Measurements from ENCODE around the gene NBAS. TPM values are rescaled to one million over a fixed set of nuclear protein-coding genes. Genes with fewer than 3 reads are reported as not detected.
A peak's percentile ranks its signal among the peaks of the same experiment; 100 is the strongest.

NBAS gene
- total RNA-seq = 10 to 100 TPM; 26.6 to 36.7 (median 31.1) TPM
- polyA plus RNA-seq = 10 to 100 TPM; 29.1 to 33.2 TPM

DNA sequence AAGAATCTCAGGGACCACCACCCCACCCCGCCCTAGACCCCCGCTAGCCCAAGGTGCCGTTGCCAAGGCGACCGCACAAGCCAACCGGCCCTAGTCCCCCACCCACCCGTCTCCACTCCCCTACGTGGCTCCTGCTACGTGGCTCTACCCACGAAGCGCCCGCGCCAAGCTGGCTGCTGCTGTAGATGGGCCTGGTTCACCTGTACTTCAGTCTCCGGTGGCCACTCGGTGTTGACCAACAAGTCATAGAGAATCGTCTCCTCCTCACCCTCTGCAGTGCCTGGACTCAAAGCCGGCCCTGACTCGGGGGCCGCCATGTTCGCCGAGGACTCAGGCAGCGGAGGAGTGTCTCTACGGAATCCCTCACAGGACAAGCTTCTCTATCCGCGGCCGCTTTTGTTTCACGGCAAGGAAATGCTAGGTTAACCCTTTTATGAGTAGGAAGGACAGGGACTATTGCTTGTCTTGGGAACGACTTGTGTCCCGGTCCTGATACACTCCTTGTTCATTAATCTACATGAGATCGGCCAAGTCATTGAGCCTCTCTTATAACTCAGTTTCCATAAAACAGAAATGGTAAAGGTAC, at the start of gene NBAS:
TSS of gene NBAS (minus strand) at position 347 of the 586 bp plus-strand sequence. CDS start at position 317, 30 bp downstream.
- Histone ChIP-seq H3K27me3 (no peaks in the 10 kb centered on the region), H3K4me1 (peaks cover 0 to 31% (median 25%) of the 10 kb centered on the region in 3 donors), H3K9me3 (no peaks in the 10 kb centered on the region), H3K4me3 (peak within 1 kb of the TSS; percentile 54 to 82 (median 64)), H3K27ac (peak within 1 kb of the TSS; percentile 41 to 71 (median 63)), H3K36me3 (no peaks in the 10 kb centered on the region)
- intact Hi-C loops (cut with DNase I) = no loop called here
- ATAC-seq = peak; percentile 98 to 99 (median 98)
- FAIRE-seq = no peak
- TF ChIP-seq, protein P1, sequence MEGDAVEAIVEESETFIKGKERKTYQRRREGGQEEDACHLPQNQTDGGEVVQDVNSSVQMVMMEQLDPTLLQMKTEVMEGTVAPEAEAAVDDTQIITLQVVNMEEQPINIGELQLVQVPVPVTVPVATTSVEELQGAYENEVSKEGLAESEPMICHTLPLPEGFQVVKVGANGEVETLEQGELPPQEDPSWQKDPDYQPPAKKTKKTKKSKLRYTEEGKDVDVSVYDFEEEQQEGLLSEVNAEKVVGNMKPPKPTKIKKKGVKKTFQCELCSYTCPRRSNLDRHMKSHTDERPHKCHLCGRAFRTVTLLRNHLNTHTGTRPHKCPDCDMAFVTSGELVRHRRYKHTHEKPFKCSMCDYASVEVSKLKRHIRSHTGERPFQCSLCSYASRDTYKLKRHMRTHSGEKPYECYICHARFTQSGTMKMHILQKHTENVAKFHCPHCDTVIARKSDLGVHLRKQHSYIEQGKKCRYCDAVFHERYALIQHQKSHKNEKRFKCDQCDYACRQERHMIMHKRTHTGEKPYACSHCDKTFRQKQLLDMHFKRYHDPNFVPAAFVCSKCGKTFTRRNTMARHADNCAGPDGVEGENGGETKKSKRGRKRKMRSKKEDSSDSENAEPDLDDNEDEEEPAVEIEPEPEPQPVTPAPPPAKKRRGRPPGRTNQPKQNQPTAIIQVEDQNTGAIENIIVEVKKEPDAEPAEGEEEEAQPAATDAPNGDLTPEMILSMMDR (IDR thresholded peaks at IDR 0.05) = no peak
- 0 to 1% methylated on average over 30 of the region's 30 CpGs for WGBS, 2 donors
- DNase-seq = peak; percentile 75 to 90 (median 85)

DNA sequence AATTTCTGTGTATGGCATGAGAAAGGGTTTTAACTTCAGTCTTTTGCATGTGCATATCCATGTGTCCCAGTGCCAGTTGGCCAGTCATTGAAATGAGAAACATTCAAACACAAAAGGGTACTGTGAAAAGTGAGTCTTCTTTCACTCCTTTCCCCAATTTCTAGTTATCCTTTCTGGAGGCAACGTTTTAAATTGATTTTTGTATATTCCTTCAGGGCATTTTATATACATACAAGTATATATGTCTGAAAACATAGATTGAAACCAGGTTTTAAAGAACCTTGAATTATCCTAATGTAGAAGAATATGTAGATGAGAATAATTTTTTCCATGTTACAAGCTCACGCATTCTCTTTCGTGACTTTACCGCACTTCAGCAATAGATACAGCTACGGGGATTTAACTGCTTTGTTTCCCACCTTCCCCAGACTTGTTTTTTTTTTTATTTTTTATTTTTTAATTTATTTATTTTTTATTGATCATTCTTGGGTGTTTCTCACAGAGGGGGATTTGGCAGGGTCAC, 49.4 kb upstream of the NBAS start:
- no peak for DNase-seq
- FAIRE-seq = no peak
- no peak overlapping the region for H3K4me3 ChIP-seq
- H3K27ac ChIP-seq = no peak overlapping the region
- TF ChIP-seq, protein P1 (IDR thresholded peaks at IDR 0.05) = no peak
- peaks cover 0 to 49% (median 16%) of the 10 kb centered on the region in 3 donors for H3K36me3 ChIP-seq
- 94 to 95% methylated on average over 5 of the region's 5 CpGs for WGBS, 2 donors
- H3K9me3 ChIP-seq = no peaks in the 10 kb centered on the region
- intact Hi-C loops (cut with DNase I) = no loop called here
- ATAC-seq = no peak
- no peaks in the 10 kb centered on the region for H3K27me3 ChIP-seq
- H3K4me1 ChIP-seq = peaks cover 0 to 4% (median 0%) of the 10 kb centered on the region in 3 donors

DNA sequence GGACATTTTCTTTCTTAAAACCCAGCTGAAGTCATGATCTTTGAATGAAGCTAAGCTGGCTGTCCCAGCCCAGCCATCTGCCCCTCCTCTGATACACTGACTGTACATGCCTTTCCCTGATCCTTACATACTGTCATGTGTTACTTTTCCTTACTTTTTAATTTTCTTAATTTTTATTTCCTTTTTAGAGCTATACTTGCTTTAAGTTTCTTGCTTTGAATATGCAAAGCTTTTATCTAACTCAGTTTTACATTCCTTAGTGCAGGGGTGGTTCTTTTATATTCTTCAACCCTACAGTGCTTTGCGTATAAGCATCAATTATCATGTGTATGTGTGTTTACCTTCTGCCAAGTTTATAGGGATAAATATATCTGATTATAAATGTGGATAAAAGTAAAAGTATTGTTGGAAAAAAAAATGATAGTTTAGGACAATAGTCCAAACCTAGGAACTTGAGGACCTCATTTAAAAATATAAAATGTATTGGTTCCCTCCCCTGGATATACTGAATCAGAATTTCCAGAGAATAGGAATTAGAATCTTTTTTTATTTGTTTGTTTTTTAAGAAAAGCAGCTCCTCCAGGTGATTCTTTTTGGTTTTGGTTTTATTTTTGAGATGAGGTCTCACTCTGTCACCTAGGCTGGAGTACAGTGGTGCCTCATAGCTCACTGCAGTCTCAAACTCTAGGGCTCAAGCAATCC, 48.4 kb upstream of the NBAS start:
- FAIRE-seq = no peak
- Histone ChIP-seq H3K9me3 (no peaks in the 10 kb centered on the region), H3K4me1 (no peaks in the 10 kb centered on the region), H3K27ac (no peak overlapping the region), H3K4me3 (no peak overlapping the region), H3K36me3 (peaks cover 0 to 59% (median 23%) of the 10 kb centered on the region in 3 donors), H3K27me3 (no peaks in the 10 kb centered on the region)
- DNase-seq = no peak
- TF ChIP-seq, protein P1 (IDR thresholded peaks at IDR 0.05) = no peak
- intact Hi-C loops (cut with DNase I) = no loop called here
- 97 to 98% methylated on average over 1 of the region's 1 CpG for WGBS, 2 donors
- ATAC-seq = no peak

DNA sequence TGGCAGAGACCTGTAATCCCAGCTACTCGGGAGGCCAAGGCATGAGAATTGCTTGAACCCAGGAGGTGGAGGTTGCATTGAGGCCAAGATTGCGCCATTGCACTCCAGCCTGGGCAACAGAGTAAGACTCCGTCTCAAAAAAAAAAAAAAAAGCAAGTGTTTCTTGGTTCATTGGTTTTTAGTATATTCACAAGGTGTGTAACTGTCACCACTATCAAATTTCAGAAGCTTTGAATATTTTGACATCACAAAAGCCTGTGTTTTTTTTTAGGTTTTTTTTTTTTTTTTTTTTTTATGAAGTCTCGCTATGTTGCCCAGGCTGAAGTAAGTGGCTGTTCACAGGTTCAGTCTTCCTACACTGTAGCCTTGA, 47.2 kb upstream of the NBAS start:
- Histone ChIP-seq H3K4me1 (no peaks in the 10 kb centered on the region), H3K9me3 (no peaks in the 10 kb centered on the region), H3K36me3 (peaks cover 0 to 70% (median 32%) of the 10 kb centered on the region in 3 donors), H3K4me3 (no peak overlapping the region), H3K27me3 (no peaks in the 10 kb centered on the region), H3K27ac (no peak overlapping the region)
- no peak for FAIRE-seq
- no peak for DNase-seq
- WGBS, 2 donors = 93 to 97% methylated on average over 4 of the region's 4 CpGs
- TF ChIP-seq, protein P1 (IDR thresholded peaks at IDR 0.05) = no peak
- ATAC-seq = no peak
- intact Hi-C loops (cut with DNase I) = no loop called here
